ENCODE data around the gene CRTAC1.
A peak's percentile ranks its signal among the peaks of the same experiment; 100 is the strongest.

CRTAC1 gene

GRCh38 chr10:98030093-98030821 lies at the start of gene CRTAC1:
TSS of gene CRTAC1 (minus strand) at chr10:98030621. CDS start at chr10:98030472, 149 bp downstream.
- Mint-ChIP-seq H3K4me1 (ENCODE audit: low read depth) (peaks cover 7% of the 10 kb centered on the region), H3K27me3 (peaks cover 82% of the 10 kb centered on the region), H3K36me3 (ENCODE audit: low read depth) (no peaks in the 10 kb centered on the region), H3K27ac (no peak within 1 kb of the TSS), H3K9me3 (no peaks in the 10 kb centered on the region), H3K4me3 (no peak within 1 kb of the TSS)
- DNase-seq = no peak

GRCh38 chr10:98078774-98079173 lies 48.4 kb upstream of the CRTAC1 start:
- Mint-ChIP-seq H3K27ac (no peak overlapping the region), H3K36me3 (ENCODE audit: low read depth) (no peaks in the 10 kb centered on the region), H3K9me3 (no peaks in the 10 kb centered on the region), H3K4me1 (ENCODE audit: low read depth) (no peaks in the 10 kb centered on the region), H3K27me3 (peaks cover 22% of the 10 kb centered on the region), H3K4me3 (no peak overlapping the region)
- DNase-seq = no peak

- no peaks in the 10 kb centered on the region for H3K4me1 Mint-ChIP-seq (ENCODE audit: low read depth)
Observed at GRCh38 chr10:98077223-98077622, 46.8 kb upstream of the CRTAC1 start.

GRCh38 chr10:98076086-98076485 lies 45.7 kb upstream of the CRTAC1 start:
- Mint-ChIP-seq H3K9me3 (no peaks in the 10 kb centered on the region), H3K4me3 (no peak overlapping the region), H3K36me3 (ENCODE audit: low read depth) (no peaks in the 10 kb centered on the region), H3K27ac (no peak overlapping the region), H3K27me3 (peaks cover 39% of the 10 kb centered on the region), H3K4me1 (ENCODE audit: low read depth) (no peaks in the 10 kb centered on the region)
- DNase-seq = no peak

More at GRCh38 chr10:98077223-98077622, 46.8 kb upstream of the CRTAC1 start:
- H3K4me3 Mint-ChIP-seq = no peak overlapping the region
- no peak for DNase-seq
- no peak overlapping the region for H3K27ac Mint-ChIP-seq
- no peaks in the 10 kb centered on the region for H3K36me3 Mint-ChIP-seq (ENCODE audit: low read depth)
- no peaks in the 10 kb centered on the region for H3K9me3 Mint-ChIP-seq
- peaks cover 32% of the 10 kb centered on the region for H3K27me3 Mint-ChIP-seq

- DNase-seq = no peak
- H3K27ac Mint-ChIP-seq = no peak overlapping the region
- no peaks in the 10 kb centered on the region for H3K9me3 Mint-ChIP-seq
- H3K4me1 Mint-ChIP-seq (ENCODE audit: low read depth) = no peaks in the 10 kb centered on the region
- H3K4me3 Mint-ChIP-seq = no peak overlapping the region
- H3K36me3 Mint-ChIP-seq (ENCODE audit: low read depth) = no peaks in the 10 kb centered on the region
- H3K27me3 Mint-ChIP-seq = peaks cover 43% of the 10 kb centered on the region
Observed at GRCh38 chr10:98074315-98074911, 44.0 kb upstream of the CRTAC1 start.

GRCh38 chr10:98067165-98067564 lies 36.7 kb upstream of the CRTAC1 start:
- DNase-seq = no peak
- Mint-ChIP-seq H3K4me1 (ENCODE audit: low read depth) (no peaks in the 10 kb centered on the region), H3K4me3 (no peak overlapping the region), H3K9me3 (no peaks in the 10 kb centered on the region), H3K36me3 (ENCODE audit: low read depth) (no peaks in the 10 kb centered on the region), H3K27ac (no peak overlapping the region), H3K27me3 (peaks cover 53% of the 10 kb centered on the region)

- H3K4me1 Mint-ChIP-seq (ENCODE audit: low read depth) = no peaks in the 10 kb centered on the region
- no peak overlapping the region for H3K27ac Mint-ChIP-seq
- H3K27me3 Mint-ChIP-seq = peaks cover 71% of the 10 kb centered on the region
- H3K9me3 Mint-ChIP-seq = no peaks in the 10 kb centered on the region
- H3K36me3 Mint-ChIP-seq (ENCODE audit: low read depth) = no peaks in the 10 kb centered on the region
- H3K4me3 Mint-ChIP-seq = no peak overlapping the region
- DNase-seq = no peak
Observed at GRCh38 chr10:98063740-98064027, 33.3 kb upstream of the CRTAC1 start.

GRCh38 chr10:98062424-98062823 lies 32.0 kb upstream of the CRTAC1 start:
- H3K27ac Mint-ChIP-seq = no peak overlapping the region
- no peaks in the 10 kb centered on the region for H3K9me3 Mint-ChIP-seq
- no peaks in the 10 kb centered on the region for H3K4me1 Mint-ChIP-seq (ENCODE audit: low read depth)
- H3K36me3 Mint-ChIP-seq (ENCODE audit: low read depth) = no peaks in the 10 kb centered on the region
- peaks cover 63% of the 10 kb centered on the region for H3K27me3 Mint-ChIP-seq
- DNase-seq = no peak
- no peak overlapping the region for H3K4me3 Mint-ChIP-seq

GRCh38 chr10:98060079-98060478 lies 29.7 kb upstream of the CRTAC1 start:
- no peak overlapping the region for H3K4me3 Mint-ChIP-seq
- H3K9me3 Mint-ChIP-seq = no peaks in the 10 kb centered on the region
- peaks cover 56% of the 10 kb centered on the region for H3K27me3 Mint-ChIP-seq
- no peaks in the 10 kb centered on the region for H3K4me1 Mint-ChIP-seq (ENCODE audit: low read depth)
- DNase-seq = no peak
- no peak overlapping the region for H3K27ac Mint-ChIP-seq
- no peaks in the 10 kb centered on the region for H3K36me3 Mint-ChIP-seq (ENCODE audit: low read depth)

GRCh38 chr10:98058295-98058694 lies 27.9 kb upstream of the CRTAC1 start:
- Mint-ChIP-seq H3K4me1 (ENCODE audit: low read depth) (no peaks in the 10 kb centered on the region), H3K4me3 (no peak overlapping the region), H3K9me3 (no peaks in the 10 kb centered on the region), H3K27ac (no peak overlapping the region), H3K27me3 (peaks cover 61% of the 10 kb centered on the region), H3K36me3 (ENCODE audit: low read depth) (no peaks in the 10 kb centered on the region)
- no peak for DNase-seq

GRCh38 chr10:98055841-98056516 lies 25.6 kb upstream of the CRTAC1 start:
- no peak overlapping the region for H3K4me3 Mint-ChIP-seq
- no peak for DNase-seq
- no peak overlapping the region for H3K27ac Mint-ChIP-seq
- no peaks in the 10 kb centered on the region for H3K4me1 Mint-ChIP-seq (ENCODE audit: low read depth)
- H3K36me3 Mint-ChIP-seq (ENCODE audit: low read depth) = no peaks in the 10 kb centered on the region
- H3K9me3 Mint-ChIP-seq = no peaks in the 10 kb centered on the region
- H3K27me3 Mint-ChIP-seq = peaks cover 45% of the 10 kb centered on the region

- Mint-ChIP-seq H3K36me3 (ENCODE audit: low read depth) (no peaks in the 10 kb centered on the region), H3K9me3 (no peaks in the 10 kb centered on the region), H3K4me3 (no peak overlapping the region), H3K4me1 (ENCODE audit: low read depth) (peaks cover 1% of the 10 kb centered on the region), H3K27me3 (peaks cover 31% of the 10 kb centered on the region), H3K27ac (no peak overlapping the region)
- no peak for DNase-seq
Observed at GRCh38 chr10:98047009-98047741, 16.8 kb upstream of the CRTAC1 start.

- Mint-ChIP-seq H3K27ac (no peak overlapping the region), H3K36me3 (ENCODE audit: low read depth) (no peaks in the 10 kb centered on the region), H3K9me3 (no peaks in the 10 kb centered on the region), H3K4me1 (ENCODE audit: low read depth) (peaks cover 1% of the 10 kb centered on the region), H3K27me3 (peaks cover 41% of the 10 kb centered on the region), H3K4me3 (no peak overlapping the region)
- DNase-seq = peak; percentile 62
Observed at GRCh38 chr10:98045785-98046389, 15.5 kb upstream of the CRTAC1 start.

GRCh38 chr10:98041352-98042043 lies 11.1 kb upstream of the CRTAC1 start:
- Mint-ChIP-seq H3K4me3 (no peak overlapping the region), H3K9me3 (no peaks in the 10 kb centered on the region), H3K4me1 (ENCODE audit: low read depth) (peaks cover 1% of the 10 kb centered on the region), H3K27me3 (peaks cover 80% of the 10 kb centered on the region), H3K27ac (no peak overlapping the region), H3K36me3 (ENCODE audit: low read depth) (no peaks in the 10 kb centered on the region)
- DNase-seq = peak; percentile 57
